Inferior parietal cortex (tissue), 1 donor: Measurements from ENCODE around the gene RAB31.

ENCODE experiments used
- DNase-seq: peaks from one replicate; pipeline ENCODE4 v3.0.0-alpha.2; 2016; ENCODE audit errors: extremely low spot score

RAB31 gene

GRCh38 chr18:9712130-9712577 lies 4.1 kb downstream of the RAB31 start:
- DNase-seq = no peak

DNA sequence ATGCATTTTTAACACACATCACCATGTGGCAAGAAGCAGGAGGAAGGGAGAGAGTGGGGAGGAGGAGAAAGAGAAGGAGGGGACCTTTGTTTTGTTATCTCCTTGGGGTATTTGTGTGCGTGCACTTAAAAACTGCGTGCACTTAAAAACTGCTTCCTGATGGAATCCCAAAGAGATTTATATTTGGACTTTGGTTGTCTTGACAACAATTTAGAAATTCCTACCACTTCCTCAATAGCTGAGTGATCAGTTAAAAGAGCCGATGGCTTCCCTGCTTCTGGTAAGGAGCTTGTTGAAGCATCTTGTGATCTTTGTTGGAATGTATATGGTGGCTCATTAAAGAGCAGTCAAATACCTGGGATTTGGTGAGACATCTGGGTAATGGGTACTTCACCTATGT lies 4.5 kb downstream of the RAB31 start:
- no peak for DNase-seq

- no peak for DNase-seq
These were observed 6.4 kb downstream of the RAB31 start for GRCh38 chr18:9714266-9715087.

DNA sequence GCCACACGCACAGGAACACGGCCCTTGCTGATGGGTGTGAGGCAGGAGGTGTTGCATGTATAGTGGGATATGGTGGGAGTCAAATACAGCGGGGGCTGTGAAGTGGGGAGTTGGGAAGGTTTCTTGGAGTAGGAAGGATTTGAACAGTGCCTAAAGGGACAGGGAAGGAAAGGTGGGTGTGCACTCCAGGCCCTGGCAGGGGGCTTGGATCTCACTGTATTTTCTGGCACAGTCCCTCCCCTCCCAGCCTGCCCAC lies 6.9 kb downstream of the RAB31 start:
- DNase-seq = no peak

DNA sequence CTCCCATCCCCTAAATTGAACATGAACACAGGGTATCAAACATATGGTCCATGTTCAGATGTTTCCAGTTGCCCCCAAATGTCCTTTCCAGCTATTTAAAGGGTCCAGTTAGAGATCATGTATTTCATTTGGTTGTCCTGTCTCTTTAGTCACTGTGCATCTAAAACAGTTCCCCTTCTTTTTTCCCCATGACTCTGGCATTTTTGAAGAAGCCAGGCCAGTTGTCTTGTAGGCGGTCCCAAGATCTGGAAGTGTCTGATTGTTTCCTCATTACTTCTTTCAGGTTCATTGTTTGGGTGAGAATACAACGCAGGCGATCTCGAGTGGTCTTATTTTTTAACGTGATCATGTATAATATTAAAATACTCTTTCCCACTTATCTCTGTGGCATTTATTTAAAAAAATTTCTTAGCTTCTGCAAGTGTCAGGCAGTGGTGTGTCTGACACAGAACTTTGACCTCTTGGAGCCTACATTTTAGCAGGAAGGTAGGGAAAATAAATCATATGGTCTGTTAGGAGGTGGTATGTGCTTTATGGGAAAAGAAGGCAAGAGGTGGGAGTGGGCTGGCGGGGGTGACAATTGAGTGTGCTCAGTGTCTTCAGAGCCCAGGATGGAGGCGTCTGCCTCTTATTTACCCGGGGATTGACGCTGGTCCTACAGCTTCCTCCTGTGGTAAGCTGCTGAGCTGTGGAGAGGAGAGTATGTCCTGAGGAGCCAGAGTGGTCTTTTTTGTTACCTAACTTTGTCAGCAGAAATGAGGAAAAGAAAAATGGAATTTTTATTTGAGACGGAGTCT lies 8.1 kb downstream of the RAB31 start:
- no peak for DNase-seq

DNA sequence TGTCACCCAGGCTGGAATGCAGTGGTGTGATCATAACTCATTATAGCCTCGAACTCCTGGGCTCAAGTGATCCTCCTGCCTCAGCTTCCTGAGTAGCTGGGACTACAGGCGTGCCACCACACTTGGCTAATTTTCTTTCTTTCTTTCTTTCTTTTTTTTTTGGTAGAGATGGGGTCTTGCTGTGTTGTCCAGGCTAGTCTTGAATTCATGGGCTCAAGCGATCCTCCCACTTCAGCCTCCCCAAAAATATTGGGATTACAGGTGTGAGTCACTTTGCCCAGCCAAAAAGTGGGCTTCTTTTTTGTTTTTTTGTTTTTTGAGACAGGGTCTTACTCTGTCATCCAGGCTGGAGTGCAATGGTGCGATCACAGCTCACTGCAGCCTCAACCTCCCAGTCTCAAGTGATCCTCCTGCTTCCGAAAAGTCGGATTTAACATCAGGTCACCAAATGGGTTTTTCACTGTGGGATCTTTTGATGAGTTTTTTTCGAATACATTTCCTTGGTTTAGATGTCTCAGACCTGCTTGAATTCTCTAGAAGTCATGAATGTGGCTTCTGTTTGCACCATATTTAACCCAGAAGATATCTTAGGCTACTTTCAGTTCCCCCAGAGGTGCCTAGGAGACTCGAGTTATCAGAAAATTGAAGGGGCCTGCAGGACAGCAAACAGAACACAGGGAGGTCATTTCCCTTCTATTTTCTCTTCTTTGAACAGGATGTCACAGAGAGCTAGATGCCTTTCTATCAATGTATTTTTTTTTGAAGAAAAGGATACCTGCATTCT lies 8.9 kb downstream of the RAB31 start:
- no peak for DNase-seq

GRCh38 chr18:9719421-9719981 lies 11.4 kb downstream of the RAB31 start:
- DNase-seq = no peak

GRCh38 chr18:9720327-9720726 lies 12.2 kb downstream of the RAB31 start:
- DNase-seq = no peak

DNA sequence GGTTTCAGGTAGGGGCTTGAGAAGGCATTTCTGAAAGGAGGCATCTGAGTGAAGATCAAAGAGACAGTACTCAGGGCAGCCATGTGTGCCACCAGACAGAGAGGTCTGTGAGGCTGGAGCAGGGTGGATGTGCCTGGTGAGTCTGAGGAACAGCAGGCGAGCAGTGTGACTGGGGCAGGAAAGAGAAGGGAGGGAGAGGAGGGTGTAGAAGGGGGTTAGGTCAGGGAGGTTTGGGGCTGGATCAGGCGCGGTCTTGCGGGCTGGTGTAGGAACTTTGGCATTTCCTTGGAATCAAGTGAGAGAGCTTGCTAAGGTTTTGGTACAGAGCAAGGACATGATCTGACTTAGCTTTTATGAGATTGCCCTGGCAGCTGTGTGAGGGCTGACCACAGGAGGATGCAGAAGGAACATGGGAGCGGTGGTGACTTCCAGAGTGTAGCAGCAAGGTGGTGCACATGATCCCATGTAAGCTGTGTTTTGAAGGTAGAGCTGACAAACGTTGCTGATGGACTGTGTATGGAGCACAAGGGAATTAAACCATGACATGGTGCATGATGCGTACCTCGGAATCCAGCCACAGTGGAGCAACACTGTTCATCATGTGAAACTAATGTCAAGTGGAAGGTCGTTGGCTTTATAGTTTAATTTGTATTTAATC lies 13.9 kb downstream of the RAB31 start:
- no peak for DNase-seq

- no peak for DNase-seq
These were observed 14.6 kb downstream of the RAB31 start for GRCh38 chr18:9722691-9723090.

- no peak for DNase-seq
These were observed 16.9 kb downstream of the RAB31 start for GRCh38 chr18:9724797-9725585.

DNA sequence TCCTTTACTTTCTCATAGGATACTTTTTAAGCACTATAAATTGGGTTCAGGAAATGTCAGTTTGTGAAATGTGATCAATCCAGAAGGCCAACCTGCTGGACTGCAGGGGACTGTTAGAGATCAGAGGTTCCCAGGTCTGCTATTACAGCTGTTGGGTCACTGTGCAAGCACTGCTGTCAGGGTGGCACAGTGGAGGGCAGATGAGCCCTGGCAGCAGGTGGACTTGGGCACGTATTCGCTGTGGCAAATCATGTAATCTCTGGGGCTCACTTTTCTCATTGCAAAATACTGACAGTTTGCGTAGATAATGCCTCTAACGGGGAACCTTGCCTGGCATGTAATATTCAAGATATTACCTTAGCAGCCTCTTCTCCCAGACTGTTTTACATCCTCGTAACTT lies 18.1 kb downstream of the RAB31 start:
- DNase-seq = no peak

- DNase-seq = no peak
These were observed 18.8 kb downstream of the RAB31 start for GRCh38 chr18:9726936-9727335.

GRCh38 chr18:9730786-9731185 lies 22.7 kb downstream of the RAB31 start:
- DNase-seq = no peak

- DNase-seq = no peak
These were observed 23.3 kb downstream of the RAB31 start for GRCh38 chr18:9731380-9731779.

- DNase-seq = no peak
These were observed 23.9 kb downstream of the RAB31 start for GRCh38 chr18:9732031-9732430.

- no peak for DNase-seq
These were observed 26.1 kb downstream of the RAB31 start for GRCh38 chr18:9734189-9734588.

GRCh38 chr18:9735238-9735637 lies 27.1 kb downstream of the RAB31 start:
- no peak for DNase-seq

- no peak for DNase-seq
These were observed 27.8 kb downstream of the RAB31 start for GRCh38 chr18:9735879-9736278.

GRCh38 chr18:9736286-9736835 lies 28.3 kb downstream of the RAB31 start:
- no peak for DNase-seq

GRCh38 chr18:9737006-9737405 lies 28.9 kb downstream of the RAB31 start:
- no peak for DNase-seq
